Effector memory CD4-positive, alpha-beta T cell (primary cell): Measurements from ENCODE around the gene SLC6A4.

ENCODE experiments used
- DNase-seq, 3 donors: peaks; one replicate each; pipeline ENCODE4 v3.0.0-alpha.2; 2020
- H3K27ac ChIP-seq: 2 replicates; pipeline ENCODE4 v1.7.0; 2013; ENCODE audit warnings: mild to moderate bottlenecking, low read length, moderate library complexity; ENCODE audit not compliant: insufficient read depth, poor library complexity, severe bottlenecking
- H3K27me3 ChIP-seq: replicated peaks from 2 replicates; pipeline ENCODE4 v1.7.0; 2013; ENCODE audit warnings: mild to moderate bottlenecking, low read length; ENCODE audit not compliant: insufficient read depth, control insufficient read depth, poor library complexity, severe bottlenecking
- H3K36me3 ChIP-seq: 2 replicates; pipeline ENCODE4 v1.7.0; 2013; ENCODE audit warnings: mild to moderate bottlenecking, low read length, moderate library complexity; ENCODE audit not compliant: control insufficient read depth, insufficient read depth
- H3K4me1 ChIP-seq: 2 replicates; pipeline ENCODE4 v1.7.0; 2013; ENCODE audit warnings: low read length, mild to moderate bottlenecking; ENCODE audit not compliant: control insufficient read depth, insufficient read depth, poor library complexity, severe bottlenecking
- H3K4me3 ChIP-seq: 2 replicates; pipeline ENCODE4 v1.7.0; 2013; ENCODE audit warnings: low read length, low read depth, mild to moderate bottlenecking; ENCODE audit not compliant: insufficient read depth, poor library complexity, severe bottlenecking
- H3K9me3 ChIP-seq: 2 replicates; pipeline ENCODE4 v1.7.0; 2013; ENCODE audit warnings: mild to moderate bottlenecking, low read length, moderate library complexity; ENCODE audit not compliant: control insufficient read depth

The SLC6A4 gene

GRCh38 chr17:30241051-30241450, 5.6 kb upstream of the SLC6A4 start:
- Histone ChIP-seq H3K27ac (no peak overlapping the region), H3K4me3 (no peak overlapping the region), H3K36me3 (no peaks in the 10 kb centered on the region), H3K9me3 (no peaks in the 10 kb centered on the region), H3K4me1 (peaks cover 6% of the 10 kb centered on the region), H3K27me3 (peaks cover 21% of the 10 kb centered on the region)
- no peak for DNase-seq

GRCh38 chr17:30240177-30240576, 4.7 kb upstream of the SLC6A4 start:
- Histone ChIP-seq H3K36me3 (no peaks in the 10 kb centered on the region), H3K27me3 (peaks cover 30% of the 10 kb centered on the region), H3K27ac (no peak overlapping the region), H3K9me3 (no peaks in the 10 kb centered on the region), H3K4me1 (peaks cover 15% of the 10 kb centered on the region), H3K4me3 (no peak overlapping the region)
- no peak for DNase-seq

GRCh38 chr17:30239089-30239462, 3.6 kb upstream of the SLC6A4 start:
- Histone ChIP-seq H3K27me3 (peaks cover 31% of the 10 kb centered on the region), H3K36me3 (no peaks in the 10 kb centered on the region), H3K27ac (no peak overlapping the region), H3K9me3 (no peaks in the 10 kb centered on the region), H3K4me3 (no peak overlapping the region), H3K4me1 (peaks cover 19% of the 10 kb centered on the region)
- DNase-seq: no peak

GRCh38 chr17:30238387-30239088, 3.0 kb upstream of the SLC6A4 start:
- Histone ChIP-seq H3K4me1 (peaks cover 19% of the 10 kb centered on the region), H3K36me3 (no peaks in the 10 kb centered on the region), H3K4me3 (no peak overlapping the region), H3K27me3 (peaks cover 31% of the 10 kb centered on the region), H3K27ac (no peak overlapping the region), H3K9me3 (no peaks in the 10 kb centered on the region)
- DNase-seq: no peak

GRCh38 chr17:30238003-30238344, 2.5 kb upstream of the SLC6A4 start:
- Histone ChIP-seq H3K9me3 (no peaks in the 10 kb centered on the region), H3K36me3 (no peaks in the 10 kb centered on the region), H3K4me3 (no peak overlapping the region), H3K4me1 (peaks cover 19% of the 10 kb centered on the region), H3K27me3 (peaks cover 31% of the 10 kb centered on the region), H3K27ac (no peak overlapping the region)
- DNase-seq: no peak

- Histone ChIP-seq H3K36me3 (no peaks in the 10 kb centered on the region), H3K27me3 (peaks cover 31% of the 10 kb centered on the region), H3K27ac (no peak overlapping the region), H3K4me1 (peaks cover 19% of the 10 kb centered on the region), H3K4me3 (no peak overlapping the region), H3K9me3 (no peaks in the 10 kb centered on the region)
- no peak for DNase-seq
Observed at GRCh38 chr17:30237296-30238002, 2.0 kb upstream of the SLC6A4 start.

- Histone ChIP-seq H3K4me1 (peaks cover 19% of the 10 kb centered on the region), H3K4me3 (no peak overlapping the region), H3K36me3 (no peaks in the 10 kb centered on the region), H3K27me3 (peaks cover 31% of the 10 kb centered on the region), H3K9me3 (no peaks in the 10 kb centered on the region), H3K27ac (no peak overlapping the region)
- no peak for DNase-seq
Observed at GRCh38 chr17:30236766-30237165, 1.3 kb upstream of the SLC6A4 start.

- no peak for DNase-seq
- H3K27me3 ChIP-seq: peaks cover 31% of the 10 kb centered on the region
- H3K9me3 ChIP-seq: no peaks in the 10 kb centered on the region
- no peak overlapping the region for H3K27ac ChIP-seq
- no peak overlapping the region for H3K4me3 ChIP-seq
- H3K4me1 ChIP-seq: peaks cover 19% of the 10 kb centered on the region
- no peaks in the 10 kb centered on the region for H3K36me3 ChIP-seq
Observed at GRCh38 chr17:30236297-30236624, 764 bp upstream of the SLC6A4 start.

GRCh38 chr17:30234964-30235363, 533 bp downstream of the SLC6A4 start:
- Histone ChIP-seq H3K4me3 (peak overlapping the region; percentile 42), H3K36me3 (no peaks in the 10 kb centered on the region), H3K9me3 (no peaks in the 10 kb centered on the region), H3K27me3 (peaks cover 31% of the 10 kb centered on the region), H3K4me1 (peaks cover 19% of the 10 kb centered on the region), H3K27ac (no peak overlapping the region)
- no peak for DNase-seq

GRCh38 chr17:30234296-30234695, 1.2 kb downstream of the SLC6A4 start:
- Histone ChIP-seq H3K27me3 (peaks cover 31% of the 10 kb centered on the region), H3K9me3 (no peaks in the 10 kb centered on the region), H3K4me1 (peaks cover 19% of the 10 kb centered on the region), H3K27ac (no peak overlapping the region), H3K36me3 (no peaks in the 10 kb centered on the region), H3K4me3 (no peak overlapping the region)
- no peak for DNase-seq
